GM12864 (cell line): ENCODE data around the gene PRICKLE2.
A peak's percentile ranks its signal among the peaks of the same experiment; 100 is the strongest.

Source experiments
- DNase-seq: peaks from one replicate; pipeline ENCODE4 v3.0.0-alpha.2; 2011; ENCODE audit warnings: low read depth
- H3K4me3 ChIP-seq: 2 replicates; pipeline ENCODE4 v1.5.1; 2011; ENCODE audit warnings: mild to moderate bottlenecking, low read depth, low read length, control low read depth
- TF ChIP-seq, protein P1 (sequence below): IDR thresholded peaks from 2 replicates; pipeline ENCODE4 v1.5.1; 2011; ENCODE audit warnings: low read depth, mild to moderate bottlenecking, moderate library complexity, low read length, control low read depth, inconsistent platforms; ENCODE audit errors: missing control alignments

The PRICKLE2 gene

GRCh38 chr3:64253689-64254088 lies 28.4 kb upstream of the PRICKLE2 start:
- H3K4me3 ChIP-seq = no peak overlapping the region
- TF ChIP-seq, protein P1, sequence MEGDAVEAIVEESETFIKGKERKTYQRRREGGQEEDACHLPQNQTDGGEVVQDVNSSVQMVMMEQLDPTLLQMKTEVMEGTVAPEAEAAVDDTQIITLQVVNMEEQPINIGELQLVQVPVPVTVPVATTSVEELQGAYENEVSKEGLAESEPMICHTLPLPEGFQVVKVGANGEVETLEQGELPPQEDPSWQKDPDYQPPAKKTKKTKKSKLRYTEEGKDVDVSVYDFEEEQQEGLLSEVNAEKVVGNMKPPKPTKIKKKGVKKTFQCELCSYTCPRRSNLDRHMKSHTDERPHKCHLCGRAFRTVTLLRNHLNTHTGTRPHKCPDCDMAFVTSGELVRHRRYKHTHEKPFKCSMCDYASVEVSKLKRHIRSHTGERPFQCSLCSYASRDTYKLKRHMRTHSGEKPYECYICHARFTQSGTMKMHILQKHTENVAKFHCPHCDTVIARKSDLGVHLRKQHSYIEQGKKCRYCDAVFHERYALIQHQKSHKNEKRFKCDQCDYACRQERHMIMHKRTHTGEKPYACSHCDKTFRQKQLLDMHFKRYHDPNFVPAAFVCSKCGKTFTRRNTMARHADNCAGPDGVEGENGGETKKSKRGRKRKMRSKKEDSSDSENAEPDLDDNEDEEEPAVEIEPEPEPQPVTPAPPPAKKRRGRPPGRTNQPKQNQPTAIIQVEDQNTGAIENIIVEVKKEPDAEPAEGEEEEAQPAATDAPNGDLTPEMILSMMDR = no peak
- no peak for DNase-seq

DNA sequence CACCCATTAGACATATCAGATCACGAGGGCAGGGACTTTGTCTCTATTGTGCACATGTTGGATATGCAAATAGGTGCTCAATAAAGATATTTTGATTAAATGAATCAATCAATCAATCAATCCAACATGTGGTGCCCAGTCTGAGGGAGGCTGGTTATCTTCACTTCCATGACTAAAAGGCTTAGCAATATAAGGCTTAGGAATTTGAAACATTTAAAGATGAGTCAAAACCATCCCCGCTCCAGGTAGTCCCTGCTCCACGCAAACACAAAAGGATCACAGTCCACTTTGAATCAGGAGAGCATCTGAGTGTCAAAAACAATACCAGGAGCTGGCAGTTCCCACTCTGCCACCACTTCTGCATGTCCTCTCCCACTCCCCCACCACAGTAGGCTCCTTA lies 25.8 kb upstream of the PRICKLE2 start:
- H3K4me3 ChIP-seq = no peak overlapping the region
- DNase-seq = no peak
- TF ChIP-seq, protein P1 = no peak

DNA sequence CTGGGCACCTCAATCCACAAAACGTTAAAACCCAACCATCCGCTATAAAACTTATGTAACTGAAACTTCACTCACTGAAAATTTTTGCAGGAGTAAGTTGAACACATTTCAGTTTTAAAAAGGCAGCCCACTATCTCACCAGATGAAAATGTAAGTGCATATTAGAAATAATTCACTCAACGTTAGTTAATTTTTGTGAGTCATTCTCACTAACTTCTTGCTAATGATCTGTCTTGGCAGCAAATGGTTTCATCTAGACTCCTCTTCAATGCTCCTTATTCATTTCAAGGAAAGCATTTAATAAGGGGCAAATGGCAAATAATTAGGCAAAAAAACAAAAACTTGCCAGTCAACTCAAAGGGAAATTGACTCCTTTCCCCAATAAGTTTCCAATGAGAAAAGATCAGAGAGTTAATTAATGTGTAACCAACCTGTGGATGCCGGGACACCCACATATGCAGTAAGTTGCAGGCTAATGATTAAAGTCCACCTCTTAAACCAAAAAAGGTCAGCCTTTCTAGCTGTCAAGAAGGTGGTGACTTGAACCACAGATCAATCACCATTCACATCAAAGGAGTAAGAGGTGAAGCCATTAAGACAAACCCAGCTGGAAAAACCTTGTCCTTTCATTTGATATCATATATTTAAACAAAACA lies 22.9 kb upstream of the PRICKLE2 start:
- TF ChIP-seq, protein P1 = no peak
- DNase-seq = no peak
- no peak overlapping the region for H3K4me3 ChIP-seq

GRCh38 chr3:64244011-64244942 lies 19.0 kb upstream of the PRICKLE2 start:
- TF ChIP-seq, protein P1 = peak; percentile 55
- DNase-seq = no peak
- H3K4me3 ChIP-seq = no peak overlapping the region

DNA sequence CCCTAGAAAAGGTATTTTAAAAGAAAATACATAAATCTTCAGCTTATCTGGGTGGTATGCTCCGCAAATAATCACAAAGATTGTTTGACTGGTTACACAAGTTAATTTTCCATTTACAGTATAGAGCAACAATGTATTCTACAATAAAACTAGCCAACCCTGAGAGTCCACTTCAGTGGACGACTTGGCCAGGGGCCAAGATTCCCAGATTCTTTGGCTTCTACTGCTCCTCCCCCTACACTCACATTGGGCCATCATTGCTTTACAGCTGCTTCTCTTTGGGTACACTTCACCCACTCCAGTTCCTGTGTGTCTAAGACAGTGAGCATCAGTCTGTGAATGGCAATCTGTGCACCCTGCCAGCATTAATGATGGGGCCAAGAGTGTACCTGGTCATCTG lies 17.2 kb upstream of the PRICKLE2 start:
- no peak overlapping the region for H3K4me3 ChIP-seq
- DNase-seq = no peak
- TF ChIP-seq, protein P1 = no peak

GRCh38 chr3:64240959-64241358 lies 15.7 kb upstream of the PRICKLE2 start:
- no peak overlapping the region for H3K4me3 ChIP-seq
- no peak for DNase-seq
- TF ChIP-seq, protein P1 = no peak
